Activated CD4-positive, CD25-positive, alpha-beta regulatory T cell treated with anti-CD3 and anti-CD28 coated beads, Interleukin-2, amount 50 U/mL, for 24 hours (primary cell): Measurements from ENCODE around the gene SMC4.
"Not testable (repeated sequence)": the region's sequence is repeated elsewhere in the genome, so short reads cannot be mapped to it uniquely, and the experiment has no call there.

ENCODE experiments used
- ATAC-seq, 2 donors: fragments of 150-1000 bp; cut with Tn5 transposase; one replicate each; pipeline ENCODE4 v1.10.0; 2021; ENCODE audit warnings: mild to moderate bottlenecking in 1 of 2, moderate library complexity in 1 of 2

The SMC4 gene

DNA sequence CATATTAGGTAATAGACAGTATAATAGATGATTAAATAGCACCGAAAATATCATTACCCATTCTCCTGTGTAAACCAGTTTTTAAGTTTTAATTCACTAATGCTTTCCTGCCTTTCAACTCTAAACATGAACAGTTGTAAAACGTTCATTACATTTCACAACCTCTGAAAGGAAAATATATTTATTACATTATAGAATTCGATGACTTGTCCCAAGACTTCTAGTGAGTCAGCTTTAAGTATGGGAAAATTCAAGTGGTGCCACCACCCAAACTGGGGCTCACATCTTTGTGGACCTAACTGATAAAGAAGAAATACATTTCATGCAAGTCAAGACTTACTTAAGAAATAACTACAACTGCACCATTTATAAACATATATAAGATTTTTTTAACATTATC, 48.1 kb downstream of the SMC4 start:
- ATAC-seq, result no peak

GRCh38 chr3:160448845-160449635, 49.6 kb downstream of the SMC4 start:
- ATAC-seq, result peak; percentile 31 to 44

DNA sequence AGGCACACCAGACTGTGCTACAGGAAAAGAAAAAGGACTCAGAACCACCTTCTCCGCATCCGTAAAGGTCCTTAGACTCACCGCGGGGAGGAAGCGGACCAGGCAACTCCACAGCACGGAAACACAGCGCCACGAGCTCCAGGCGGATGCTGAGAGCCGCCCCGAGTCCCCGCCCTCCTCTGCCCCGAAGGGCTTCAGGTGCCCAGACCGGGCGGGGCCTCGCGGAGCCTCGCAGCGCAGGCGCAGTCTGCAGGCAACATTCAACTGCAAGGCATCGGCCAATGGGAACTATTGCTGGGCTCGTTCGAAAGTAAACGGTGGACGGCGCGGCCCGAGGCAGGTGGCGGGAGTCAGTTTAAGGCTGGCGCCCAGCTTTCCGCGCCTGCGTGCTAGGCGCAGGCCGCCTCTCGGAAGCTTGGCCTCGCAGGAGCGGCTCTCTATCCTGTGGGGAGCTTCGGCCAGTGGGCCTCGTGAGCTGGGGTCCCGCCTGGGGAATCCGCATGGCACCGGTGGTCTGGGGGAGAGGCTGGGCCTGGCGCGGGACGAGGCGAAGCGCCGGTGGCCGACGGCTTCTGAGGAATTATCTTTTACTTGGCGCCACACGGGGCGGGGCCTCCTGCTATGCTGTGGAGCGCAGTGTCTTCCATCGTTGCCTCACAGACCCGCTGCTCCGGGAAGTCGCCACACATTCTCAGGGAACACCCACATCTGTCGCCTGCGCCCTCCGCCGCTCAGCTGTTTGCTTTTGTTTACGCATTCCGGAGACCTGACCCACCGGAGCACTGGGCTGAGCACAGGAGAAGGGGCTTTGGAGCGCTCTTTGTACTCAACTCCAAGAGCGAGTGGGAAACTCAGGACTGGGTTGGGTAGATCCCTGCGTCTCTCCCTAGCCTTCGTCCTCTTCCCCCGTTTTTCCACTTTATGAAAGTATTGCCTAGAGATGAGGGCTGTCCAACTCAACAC, 50.5 kb downstream of the SMC4 start, which contains the start of gene TRIM59:
TSS of gene TRIM59 (minus strand) at position 151 of the 963 bp plus-strand sequence. CDS start 10,603 bp downstream, outside the sequence.
- ATAC-seq, result peak; percentile 97

- ATAC-seq, result no peak
Observed at GRCh38 chr3:160450846-160451245, 51.4 kb downstream of the SMC4 start.

DNA sequence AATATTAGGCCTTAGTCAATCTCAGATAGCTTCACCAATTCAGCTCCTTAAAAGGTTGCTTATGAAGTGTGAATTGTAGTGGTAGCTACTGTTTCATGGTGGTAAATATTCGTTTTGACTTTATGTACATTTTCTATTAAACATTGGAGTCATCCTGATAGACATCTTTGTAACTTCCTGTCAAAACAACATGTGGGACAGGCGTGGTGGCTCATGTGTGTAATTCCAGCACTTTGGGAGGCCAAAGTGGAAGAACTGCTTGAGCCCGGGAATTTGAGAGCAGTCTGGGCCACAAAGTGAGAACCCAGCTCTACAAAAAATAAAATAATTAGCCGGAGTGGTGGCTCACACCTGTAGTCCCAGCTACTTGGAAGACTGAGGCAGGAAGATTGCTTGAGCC, 52.2 kb downstream of the SMC4 start:
- ATAC-seq, result no peak

- not testable (repeated sequence) for ATAC-seq
Observed at GRCh38 chr3:160452251-160452650, 52.8 kb downstream of the SMC4 start.

DNA sequence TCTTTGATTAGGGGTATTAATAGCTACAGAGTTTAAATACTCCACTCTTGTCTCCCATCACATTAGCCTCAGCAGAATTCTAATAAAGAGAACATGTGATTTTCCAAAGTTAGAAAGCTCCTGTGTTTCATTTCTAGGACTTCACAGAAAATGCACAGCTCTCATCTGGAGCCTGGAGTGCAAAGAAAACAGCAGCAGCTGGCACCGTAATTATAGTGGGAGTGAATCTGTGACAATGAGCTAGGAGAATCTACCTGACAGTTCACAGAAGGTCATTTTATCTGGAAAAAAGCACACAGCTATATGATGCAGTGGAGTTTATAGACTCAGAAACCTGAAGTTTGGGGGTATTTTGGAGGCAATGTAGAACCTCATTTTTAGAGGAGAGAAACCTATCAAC, 55.5 kb downstream of the SMC4 start:
- ATAC-seq, result no peak

DNA sequence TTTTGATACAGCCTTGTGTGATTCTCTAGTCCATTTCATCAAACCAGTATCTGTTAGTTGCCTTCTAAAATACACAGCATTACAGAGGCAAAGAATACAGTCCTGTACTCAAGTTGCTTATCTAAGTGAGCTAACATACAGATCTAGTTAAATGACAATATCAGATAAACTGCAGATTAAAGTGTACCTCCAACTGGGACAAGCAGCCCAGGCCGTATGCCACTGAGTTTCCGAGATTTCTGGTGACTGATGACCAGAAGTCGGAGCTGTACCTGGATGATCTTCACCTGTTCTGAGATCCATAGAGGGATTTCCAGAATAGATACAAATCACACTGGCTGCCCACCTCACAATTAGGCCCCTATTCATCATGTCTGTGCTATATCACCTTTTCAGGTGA, 56.4 kb downstream of the SMC4 start:
- no peak for ATAC-seq

DNA sequence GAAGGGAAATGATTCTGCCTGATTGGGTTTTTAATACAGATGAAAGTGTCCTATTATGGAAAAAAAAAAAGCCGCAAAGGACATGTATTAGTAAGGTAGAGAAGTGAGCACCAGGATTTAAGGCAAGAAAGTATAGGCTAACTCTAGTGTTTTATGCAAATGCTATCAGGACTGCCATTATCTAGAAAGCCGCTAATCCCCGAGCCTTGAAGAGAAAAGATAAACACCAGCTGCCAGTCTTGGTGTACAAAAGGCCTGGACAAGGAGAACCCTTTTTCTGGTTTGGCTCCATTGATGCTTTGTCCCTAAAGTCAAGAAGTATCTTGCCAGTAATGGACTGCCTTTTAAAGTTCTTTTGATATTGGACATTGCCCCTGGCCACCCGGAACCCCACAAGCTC, 58.7 kb downstream of the SMC4 start:
- no peak for ATAC-seq

DNA sequence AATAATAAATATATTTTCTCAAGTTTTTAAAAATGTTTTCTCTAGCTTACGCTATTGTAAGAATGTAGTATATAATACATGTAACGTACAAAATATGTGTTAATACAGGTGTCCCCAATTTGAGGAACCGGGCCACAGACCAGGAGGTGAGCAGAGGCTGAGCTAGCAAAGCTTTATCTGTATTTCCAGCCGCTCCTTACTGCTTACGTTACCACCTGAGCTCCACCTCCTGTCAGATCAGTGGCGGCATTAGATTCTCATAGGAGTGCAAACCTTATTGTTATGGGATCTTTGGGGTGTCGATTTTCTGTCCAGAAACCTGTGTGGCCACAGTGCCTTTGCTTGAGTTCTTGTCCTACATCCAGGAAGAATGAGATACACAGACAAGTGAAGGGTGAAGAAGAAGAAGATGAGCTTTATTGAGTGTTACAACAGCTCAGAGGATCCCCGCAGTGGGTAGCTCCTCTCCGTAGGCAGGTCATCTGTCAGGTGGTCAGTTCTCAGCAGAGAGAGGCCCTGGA, 60.1 kb downstream of the SMC4 start:
- no peak for ATAC-seq

- no peak for ATAC-seq
Observed at GRCh38 chr3:160460033-160460432, 60.6 kb downstream of the SMC4 start.

- no peak for ATAC-seq
Observed at GRCh38 chr3:160464321-160464720, 64.9 kb downstream of the SMC4 start.

- no peak for ATAC-seq
Observed at GRCh38 chr3:160464971-160465370, 65.5 kb downstream of the SMC4 start.

DNA sequence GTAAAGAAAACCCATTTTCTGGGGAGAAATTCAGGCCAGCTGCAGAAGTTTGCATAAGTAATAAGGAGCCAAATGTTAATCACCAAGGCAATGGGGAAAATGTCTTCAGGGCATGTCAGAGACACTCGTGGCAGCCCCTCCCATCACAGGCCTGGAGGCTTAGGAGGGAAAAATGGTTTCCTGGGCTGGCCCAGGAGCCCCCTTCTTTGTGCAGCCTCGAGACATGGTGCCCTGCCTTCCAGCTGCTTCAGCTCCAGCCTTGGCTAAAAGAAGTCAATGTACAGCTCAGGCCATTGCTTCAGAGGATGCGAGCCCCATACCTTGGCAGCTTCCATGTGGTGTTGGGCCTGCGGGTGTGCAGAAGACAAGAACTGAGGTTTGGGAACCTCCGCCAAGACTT, 70.7 kb downstream of the SMC4 start:
- no peak for ATAC-seq

- no peak for ATAC-seq
Observed at GRCh38 chr3:160471892-160472291, 72.4 kb downstream of the SMC4 start.

DNA sequence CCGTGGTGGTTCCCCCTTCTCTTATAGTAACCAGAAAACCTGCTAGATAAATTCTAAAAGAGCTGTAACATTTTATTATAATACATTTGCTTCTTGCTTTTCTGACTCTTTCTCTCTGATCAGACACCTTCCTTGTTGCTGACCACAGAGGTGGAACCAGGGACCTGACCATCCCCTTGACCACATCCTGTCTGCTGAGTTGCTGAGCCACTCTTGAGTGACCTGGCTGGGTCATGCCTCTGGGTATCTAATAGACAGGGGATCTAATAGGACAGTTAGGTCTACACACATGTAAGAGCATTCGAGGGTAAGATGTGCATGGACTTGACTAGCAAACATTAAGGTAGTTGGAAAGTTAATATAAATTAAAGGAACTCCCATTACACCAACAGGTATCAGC, 72.9 kb downstream of the SMC4 start:
- ATAC-seq, result no peak

DNA sequence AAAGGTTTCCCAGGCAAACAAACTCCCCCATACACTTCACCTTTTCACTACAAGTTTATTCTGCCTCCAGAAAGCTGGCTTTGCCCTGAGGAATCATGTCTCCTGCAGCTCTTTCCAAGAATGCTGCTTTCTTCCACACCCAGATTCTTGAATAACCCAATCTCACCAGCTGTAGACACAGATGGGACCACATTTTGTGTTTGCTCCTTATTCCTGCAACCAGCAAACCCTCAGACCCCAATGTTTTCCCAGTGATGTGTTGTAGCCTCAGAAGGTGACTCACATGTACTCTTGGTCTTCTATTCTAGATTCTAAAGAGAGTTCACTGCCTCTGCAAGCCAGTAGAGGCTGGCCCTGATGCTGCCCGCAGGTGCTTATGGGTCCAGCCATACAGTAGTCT, 73.8 kb downstream of the SMC4 start:
- no peak for ATAC-seq

DNA sequence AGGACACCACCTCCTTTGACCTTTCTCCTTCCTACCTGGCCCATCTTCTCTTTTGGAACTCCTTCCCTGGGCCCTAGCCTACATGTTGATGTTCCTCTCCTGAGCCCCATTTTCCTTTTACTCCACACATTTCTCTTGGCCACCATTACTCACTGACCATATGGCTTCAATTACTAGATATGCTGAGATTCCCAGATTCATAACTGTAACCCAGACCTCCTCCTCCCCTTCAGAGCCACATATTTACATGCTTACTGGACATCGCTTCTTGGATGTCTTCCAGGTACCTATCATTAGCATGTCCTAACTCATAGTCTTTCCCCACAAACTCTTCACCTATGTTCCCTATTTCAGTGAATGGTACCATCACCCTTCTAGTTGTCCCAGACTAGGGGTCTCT, 74.5 kb downstream of the SMC4 start:
- ATAC-seq, result no peak

GRCh38 chr3:160474416-160474838, 75.0 kb downstream of the SMC4 start:
- no peak for ATAC-seq

DNA sequence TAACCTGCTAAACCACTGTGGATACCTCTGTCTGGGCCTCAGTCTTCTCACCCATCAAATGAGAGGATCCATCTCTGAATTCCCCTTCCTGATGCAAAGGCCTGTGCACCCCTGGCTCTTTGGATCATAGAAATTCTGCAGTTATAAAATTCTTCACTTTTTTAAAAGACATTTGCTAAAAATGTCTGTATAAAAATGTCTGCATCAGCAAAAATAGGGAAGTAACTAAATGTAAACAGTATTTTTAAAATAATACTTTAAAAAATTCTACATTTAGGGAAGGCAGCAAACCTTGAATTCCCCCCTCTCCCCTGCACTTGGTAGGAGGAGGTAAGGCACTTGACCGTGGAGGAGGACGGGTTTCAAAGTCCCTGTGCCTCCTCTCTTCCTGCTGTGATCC, 75.7 kb downstream of the SMC4 start:
- ATAC-seq, result no peak

- ATAC-seq, result no peak
Observed at GRCh38 chr3:160475884-160476283, 76.4 kb downstream of the SMC4 start.

DNA sequence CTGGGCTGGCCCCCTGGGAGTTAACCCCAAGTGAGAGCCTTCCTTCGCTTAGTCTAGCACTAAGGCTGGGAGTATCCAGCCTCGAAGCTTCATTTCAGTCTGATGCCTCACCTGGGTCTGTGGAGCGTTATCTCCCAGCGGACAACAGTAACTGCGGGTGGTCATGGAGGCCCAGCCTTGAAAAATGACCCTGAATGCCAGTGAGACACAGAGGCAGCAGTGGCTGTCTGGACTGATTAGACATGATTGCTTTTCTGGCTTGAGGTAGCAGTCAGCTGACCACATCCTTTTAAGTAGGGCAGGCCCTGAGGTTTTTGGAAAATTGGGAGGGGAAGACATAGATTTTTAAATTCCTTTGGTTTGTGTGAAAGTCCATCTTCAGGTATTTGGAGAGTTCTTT, 78.3 kb downstream of the SMC4 start:
- no peak for ATAC-seq

- ATAC-seq, result no peak
Observed at GRCh38 chr3:160478338-160478737, 78.9 kb downstream of the SMC4 start.

- ATAC-seq, result no peak
Observed at GRCh38 chr3:160479376-160479775, 79.9 kb downstream of the SMC4 start.
